BLaER1 (cell line): ENCODE data around the gene MAPKAPK3.

Experiments
- H3K27ac ChIP-seq: shearing (Covaris generic); formaldehyde crosslinking; 2 replicates; pipeline ENCODE4 v1.8.1; 2022
- H3K27me3 ChIP-seq: shearing (Covaris generic); formaldehyde crosslinking; 2 replicates; pipeline ENCODE4 v1.8.1; 2022
- H3K36me3 ChIP-seq: shearing (Covaris generic); formaldehyde crosslinking; 2 replicates; pipeline ENCODE4 v1.8.1; 2022
- H3K4me1 ChIP-seq: shearing (Covaris generic); formaldehyde crosslinking; 2 replicates; pipeline ENCODE4 v1.8.1; 2022
- H3K4me2 ChIP-seq: shearing (Covaris generic); formaldehyde crosslinking; 2 replicates; pipeline ENCODE4 v1.8.1; 2022
- H3K4me3 ChIP-seq: shearing (Covaris generic); formaldehyde crosslinking; 2 replicates; pipeline ENCODE4 v1.8.1; 2022
- H3K9ac ChIP-seq: shearing (Covaris generic); formaldehyde crosslinking; 2 replicates; pipeline ENCODE4 v1.8.1; 2022
- H3K9me3 ChIP-seq: shearing (Covaris generic); formaldehyde crosslinking; 2 replicates; pipeline ENCODE4 v1.8.1; 2022
- H4K20me1 ChIP-seq: shearing (Covaris generic); formaldehyde crosslinking; 2 replicates; pipeline ENCODE4 v1.8.1; 2022
- Cebpa-rat ChIP-seq: shearing (Covaris generic); IDR thresholded peaks from 2 replicates; pipeline ENCODE4 v1.8.1; 2022

MAPKAPK3 gene

GRCh38 chr3:50605901-50606326, 11.0 kb upstream of the MAPKAPK3 start:
- TF ChIP-seq Cebpa-rat = no peak
- 0 out of 2 replicates have a peak overlapping the region, but pooled peaks have one; percentile 12 for H3K9ac ChIP-seq
- peaks cover 17% of the 10 kb centered on the region; the same call in 1 of the 2 replicates for H4K20me1 ChIP-seq
- peaks cover 23% of the 10 kb centered on the region for H3K36me3 ChIP-seq
- peak overlapping the region; percentile 68 for H3K4me2 ChIP-seq
- H3K4me1 ChIP-seq = peaks cover 83% of the 10 kb centered on the region
- H3K4me3 ChIP-seq = no peak overlapping the region
- no peaks in the 10 kb centered on the region for H3K27me3 ChIP-seq
- H3K9me3 ChIP-seq = no peaks in the 10 kb centered on the region
- peak overlapping the region; percentile 62 for H3K27ac ChIP-seq

- peaks cover 81% of the 10 kb centered on the region for H3K4me1 ChIP-seq
- TF ChIP-seq Cebpa-rat = no peak
- no peak overlapping the region for H3K27ac ChIP-seq
- no peaks in the 10 kb centered on the region for H3K9me3 ChIP-seq
- no peak overlapping the region for H3K4me3 ChIP-seq
- peak overlapping the region; percentile 68 for H3K4me2 ChIP-seq
- peaks cover 23% of the 10 kb centered on the region for H3K36me3 ChIP-seq
- H3K9ac ChIP-seq = peak overlapping the region; percentile 15; the same call in 1 of the 2 replicates
- H4K20me1 ChIP-seq = peaks cover 17% of the 10 kb centered on the region; the same call in 1 of the 2 replicates
- H3K27me3 ChIP-seq = no peaks in the 10 kb centered on the region
Measured at GRCh38 chr3:50606596-50606995, 10.4 kb upstream of the MAPKAPK3 start.

GRCh38 chr3:50607271-50608091, 9.5 kb upstream of the MAPKAPK3 start:
- Histone ChIP-seq H3K4me3 (no peak overlapping the region), H3K27ac (no peak overlapping the region), H3K9me3 (no peaks in the 10 kb centered on the region), H3K27me3 (no peaks in the 10 kb centered on the region), H4K20me1 (peaks cover 17% of the 10 kb centered on the region; the same call in 1 of the 2 replicates), H3K36me3 (peaks cover 23% of the 10 kb centered on the region), H3K4me1 (peaks cover 77% of the 10 kb centered on the region), H3K4me2 (peak overlapping the region; percentile 68; the same call in 1 of the 2 replicates), H3K9ac (peak overlapping the region; percentile 15; the same call in 1 of the 2 replicates)
- no peak for TF ChIP-seq Cebpa-rat

- Histone ChIP-seq H3K9me3 (no peaks in the 10 kb centered on the region), H3K9ac (no peak overlapping the region), H3K4me2 (no peak overlapping the region), H3K4me1 (peaks cover 70% of the 10 kb centered on the region), H3K27ac (no peak overlapping the region), H3K36me3 (peaks cover 23% of the 10 kb centered on the region), H3K27me3 (no peaks in the 10 kb centered on the region), H4K20me1 (peaks cover 17% of the 10 kb centered on the region; the same call in 1 of the 2 replicates), H3K4me3 (no peak overlapping the region)
- TF ChIP-seq Cebpa-rat = no peak
Measured at GRCh38 chr3:50608278-50608677, 8.7 kb upstream of the MAPKAPK3 start.

- TF ChIP-seq Cebpa-rat = no peak
- H3K4me2 ChIP-seq = peak overlapping the region; percentile 100
- H3K9me3 ChIP-seq = no peaks in the 10 kb centered on the region
- peaks cover 61% of the 10 kb centered on the region for H3K4me1 ChIP-seq
- H3K27me3 ChIP-seq = no peaks in the 10 kb centered on the region
- H3K9ac ChIP-seq = no peak overlapping the region; the same call in 1 of the 2 replicates
- no peak overlapping the region for H3K4me3 ChIP-seq
- H4K20me1 ChIP-seq = peaks cover 17% of the 10 kb centered on the region; the same call in 1 of the 2 replicates
- peaks cover 23% of the 10 kb centered on the region for H3K36me3 ChIP-seq
- H3K27ac ChIP-seq = no peak overlapping the region
Measured at GRCh38 chr3:50609071-50609762, 7.7 kb upstream of the MAPKAPK3 start.

- Histone ChIP-seq H3K4me1 (peaks cover 56% of the 10 kb centered on the region), H3K4me3 (no peak overlapping the region), H3K9ac (no peak overlapping the region; the same call in 1 of the 2 replicates), H3K36me3 (peaks cover 23% of the 10 kb centered on the region), H4K20me1 (peaks cover 17% of the 10 kb centered on the region; the same call in 1 of the 2 replicates), H3K4me2 (peak overlapping the region; percentile 100), H3K9me3 (no peaks in the 10 kb centered on the region), H3K27me3 (no peaks in the 10 kb centered on the region), H3K27ac (no peak overlapping the region)
- no peak for TF ChIP-seq Cebpa-rat
Measured at GRCh38 chr3:50609763-50610085, 7.2 kb upstream of the MAPKAPK3 start.

GRCh38 chr3:50610181-50610971, 6.6 kb upstream of the MAPKAPK3 start:
- Histone ChIP-seq H3K4me1 (peaks cover 54% of the 10 kb centered on the region), H3K27ac (peak overlapping the region; percentile 83; the same call in 1 of the 2 replicates), H3K27me3 (no peaks in the 10 kb centered on the region), H3K36me3 (peaks cover 23% of the 10 kb centered on the region), H3K9me3 (no peaks in the 10 kb centered on the region), H3K4me3 (peak overlapping the region; percentile 76), H4K20me1 (peaks cover 17% of the 10 kb centered on the region; the same call in 1 of the 2 replicates), H3K4me2 (peak overlapping the region; percentile 100), H3K9ac (peak overlapping the region; percentile 86)
- TF ChIP-seq Cebpa-rat = no peak

- H3K9ac ChIP-seq = peak overlapping the region; percentile 86
- H3K36me3 ChIP-seq = peaks cover 23% of the 10 kb centered on the region
- H3K27me3 ChIP-seq = no peaks in the 10 kb centered on the region
- H3K4me2 ChIP-seq = peak overlapping the region; percentile 100
- no peak for TF ChIP-seq Cebpa-rat
- H3K9me3 ChIP-seq = no peaks in the 10 kb centered on the region
- peak overlapping the region; percentile 83 for H3K27ac ChIP-seq
- H3K4me1 ChIP-seq = peaks cover 54% of the 10 kb centered on the region
- H4K20me1 ChIP-seq = peaks cover 17% of the 10 kb centered on the region; the same call in 1 of the 2 replicates
- peak overlapping the region; percentile 76 for H3K4me3 ChIP-seq
Measured at GRCh38 chr3:50610992-50611463, 5.9 kb upstream of the MAPKAPK3 start.
